Measurements from ENCODE around the gene DUSP21. TPM values are rescaled to one million over a fixed set of nuclear protein-coding genes. Genes with fewer than 3 reads are reported as not detected.
A peak's percentile ranks its signal among the peaks of the same experiment; 100 is the strongest.

Gene DUSP21
- polyA plus RNA-seq, 1 of the 3 experiments (the other 2 are of a cell fraction), result not detected

DNA sequence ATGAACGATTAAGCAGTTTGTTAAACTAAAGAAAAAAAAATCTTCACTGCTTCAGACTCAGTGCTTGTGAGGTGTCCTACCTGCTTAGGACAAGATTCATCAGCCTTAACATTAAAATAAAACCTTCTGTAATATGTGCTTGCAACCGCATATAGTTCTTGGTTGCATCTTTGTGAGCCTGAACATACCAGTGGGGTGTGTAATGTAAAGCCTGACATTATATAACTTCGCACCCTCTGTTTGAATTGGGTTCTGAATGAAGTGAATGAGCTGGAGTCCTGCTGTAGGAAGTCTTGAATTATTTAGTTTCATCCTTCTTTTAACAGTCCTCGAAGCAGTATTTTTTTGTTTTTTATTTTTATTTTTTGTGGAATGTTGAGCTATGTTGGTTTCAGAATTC is 32.3 kb downstream of the DUSP21 start:
- Histone ChIP-seq H3K9me2 (no peaks in the 10 kb centered on the region), H3K4me2 (peak overlapping the region; percentile 84), H3K4me1 (ENCODE audit: control insufficient read depth in 1 of 2, insufficient read depth in 2 of 2, low read depth in 1 of 2, low read length in 1 of 2) (peaks cover 0 to 4% of the 10 kb centered on the region in 2 experiments; a peak in 3 of 4 replicates), H3K27me3 (ENCODE audit: insufficient read depth) (no peaks in the 10 kb centered on the region), H3K36me3 (replicated peaks in 1 of 2; ENCODE audit: control insufficient read depth in 1 of 2, insufficient read depth in 2 of 2, low read length in 1 of 2) (peaks cover 3 to 4% of the 10 kb centered on the region in 2 experiments), H4K20me1 (ENCODE audit: insufficient read depth) (peaks cover 36% of the 10 kb centered on the region), H3K27ac (ENCODE audit: low read depth in 2 of 2, low read length in 1 of 2) (peak overlapping the region in 1 of 2 experiments; percentile 94; a peak in 1 of 4 replicates), H3F3A (replicated peaks; ENCODE audit: insufficient read depth) (peaks cover 10% of the 10 kb centered on the region), H3K9me3 (no peaks in the 10 kb centered on the region), H3K4me3 (ENCODE audit: low read depth in 2 of 2, low read length in 1 of 2) (peak overlapping the region; percentile 87 to 92; a peak in 3 of 4 replicates), H3K79me2 (ENCODE audit: insufficient read depth) (peaks cover 92% of the 10 kb centered on the region), H3K9ac (peak overlapping the region; percentile 96; the same call in 1 of the 2 replicates), H2AFZ (ENCODE audit: low read depth) (no peak overlapping the region)
- ChIA-PET CTCF (interaction anchor here (1.0 kb wide), 2 partner anchors 23 to 194 kb away, joined by 3 to 6 read pairs; no protein-coding TSS in a partner anchor), POLR2A (no interaction called here)
- no peak for TF ChIP-seq ELF1 (IDR thresholded peaks at IDR 0.05)
- no peak for TF ChIP-seq FOXJ3 (CRISPR knock-in tag; IDR thresholded peaks at IDR 0.05)
- TF ChIP-seq MEF2A (IDR thresholded peaks at IDR 0.05; ENCODE audit: borderline replicate concordance, low read depth), result no peak
- no peak for TF ChIP-seq GABPA (IDR thresholded peaks at IDR 0.05; ENCODE audit: low read depth)
- TF ChIP-seq RAD21 (IDR thresholded peaks at IDR 0.05; ENCODE audit: low read length), result no peak
- DNase-seq, result no peak
- WGBS (ENCODE audit: low lambda C conversion rate), result 78% methylated on average over 4 of the region's 4 CpGs

DNA sequence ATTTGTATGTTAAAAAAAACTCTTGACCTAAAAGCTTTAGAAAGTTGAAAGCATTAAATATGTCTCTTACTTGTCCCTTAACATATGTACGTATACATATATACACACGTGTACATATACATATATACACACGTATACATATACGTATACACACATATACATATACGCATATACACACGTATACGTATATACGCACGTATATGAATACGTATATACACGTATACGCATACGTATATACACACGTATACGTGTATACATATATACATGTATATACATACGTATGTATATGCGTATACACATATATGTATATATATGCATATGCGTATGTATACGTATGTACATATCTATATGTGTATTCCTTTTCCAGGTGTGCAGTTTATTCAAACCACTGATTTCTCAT is 32.9 kb downstream of the DUSP21 start:
- 94% methylated on average over 19 of the region's 19 CpGs for WGBS (ENCODE audit: low lambda C conversion rate)
- H3K9me3 ChIP-seq, result no peaks in the 10 kb centered on the region
- no peak overlapping the region for H3K4me2 ChIP-seq
- H3F3A ChIP-seq (replicated peaks; ENCODE audit: insufficient read depth), result peaks cover 10% of the 10 kb centered on the region
- no peak overlapping the region for H3K4me3 ChIP-seq (ENCODE audit: low read depth in 2 of 2, low read length in 1 of 2)
- H3K79me2 ChIP-seq (ENCODE audit: insufficient read depth), result peaks cover 92% of the 10 kb centered on the region
- H3K36me3 ChIP-seq (replicated peaks in 1 of 2; ENCODE audit: control insufficient read depth in 1 of 2, insufficient read depth in 2 of 2, low read length in 1 of 2), result peaks cover 3 to 4% of the 10 kb centered on the region in 2 experiments
- no peak overlapping the region for H3K27ac ChIP-seq (ENCODE audit: low read depth in 2 of 2, low read length in 1 of 2)
- POLR2A ChIA-PET, result no interaction called here
- no peaks in the 10 kb centered on the region for H3K27me3 ChIP-seq (ENCODE audit: insufficient read depth)
- H4K20me1 ChIP-seq (ENCODE audit: insufficient read depth), result peaks cover 40% of the 10 kb centered on the region
- no peak overlapping the region for H2AFZ ChIP-seq (ENCODE audit: low read depth)
- H3K9ac ChIP-seq, result no peak overlapping the region
- peaks cover 0 to 4% of the 10 kb centered on the region in 2 experiments; a peak in 2 of 4 replicates for H3K4me1 ChIP-seq (ENCODE audit: control insufficient read depth in 1 of 2, insufficient read depth in 2 of 2, low read depth in 1 of 2, low read length in 1 of 2)
- DNase-seq, result no peak
- TF ChIP-seq RXRA (IDR thresholded peaks at IDR 0.05; ENCODE audit: borderline replicate concordance, low read depth) (no peak), YY1 (IDR thresholded peaks at IDR 0.05; ENCODE audit: low read depth) (no peak), POLR2AphosphoS5 (IDR thresholded peaks at IDR 0.05; ENCODE audit: low read depth, low read length) (no peak), SIN3A (IDR thresholded peaks at IDR 0.05; ENCODE audit: borderline replicate concordance, low read depth, low read length) (no peak), NFIC (IDR thresholded peaks at IDR 0.05; ENCODE audit: borderline replicate concordance) (no peak), RAD21 (IDR thresholded peaks at IDR 0.05; ENCODE audit: low read length) (no peak), TAF1 (IDR thresholded peaks at IDR 0.05; ENCODE audit: borderline replicate concordance, low read depth, low read length) (no peak), GATA2 (CRISPR knock-in tag; IDR thresholded peaks at IDR 0.05) (no peak), CHD2 (IDR thresholded peaks at IDR 0.05; ENCODE audit: low read length, partially characterized antibody) (no peak), EP300 (IDR thresholded peaks at IDR 0.05; ENCODE audit: borderline replicate concordance in 1 of 2, low read depth in 1 of 2, low read length in 1 of 2) (no peak), JUND (IDR thresholded peaks at IDR 0.05) (no peak)
- TF ChIP-seq, protein P1, sequence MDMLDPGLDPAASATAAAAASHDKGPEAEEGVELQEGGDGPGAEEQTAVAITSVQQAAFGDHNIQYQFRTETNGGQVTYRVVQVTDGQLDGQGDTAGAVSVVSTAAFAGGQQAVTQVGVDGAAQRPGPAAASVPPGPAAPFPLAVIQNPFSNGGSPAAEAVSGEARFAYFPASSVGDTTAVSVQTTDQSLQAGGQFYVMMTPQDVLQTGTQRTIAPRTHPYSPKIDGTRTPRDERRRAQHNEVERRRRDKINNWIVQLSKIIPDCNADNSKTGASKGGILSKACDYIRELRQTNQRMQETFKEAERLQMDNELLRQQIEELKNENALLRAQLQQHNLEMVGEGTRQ (IDR thresholded peaks at IDR 0.05; ENCODE audit: borderline replicate concordance, low read depth, low read length), result no peak
- TF ChIP-seq, protein P2, sequence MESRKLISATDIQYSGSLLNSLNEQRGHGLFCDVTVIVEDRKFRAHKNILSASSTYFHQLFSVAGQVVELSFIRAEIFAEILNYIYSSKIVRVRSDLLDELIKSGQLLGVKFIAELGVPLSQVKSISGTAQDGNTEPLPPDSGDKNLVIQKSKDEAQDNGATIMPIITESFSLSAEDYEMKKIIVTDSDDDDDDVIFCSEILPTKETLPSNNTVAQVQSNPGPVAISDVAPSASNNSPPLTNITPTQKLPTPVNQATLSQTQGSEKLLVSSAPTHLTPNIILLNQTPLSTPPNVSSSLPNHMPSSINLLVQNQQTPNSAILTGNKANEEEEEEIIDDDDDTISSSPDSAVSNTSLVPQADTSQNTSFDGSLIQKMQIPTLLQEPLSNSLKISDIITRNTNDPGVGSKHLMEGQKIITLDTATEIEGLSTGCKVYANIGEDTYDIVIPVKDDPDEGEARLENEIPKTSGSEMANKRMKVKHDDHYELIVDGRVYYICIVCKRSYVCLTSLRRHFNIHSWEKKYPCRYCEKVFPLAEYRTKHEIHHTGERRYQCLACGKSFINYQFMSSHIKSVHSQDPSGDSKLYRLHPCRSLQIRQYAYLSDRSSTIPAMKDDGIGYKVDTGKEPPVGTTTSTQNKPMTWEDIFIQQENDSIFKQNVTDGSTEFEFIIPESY (IDR thresholded peaks at IDR 0.05; ENCODE audit: borderline replicate concordance, low read depth), result no peak
- no peaks in the 10 kb centered on the region for H3K9me2 ChIP-seq
- CTCF ChIA-PET, result interaction anchor here (1.0 kb wide), 2 partner anchors 22 to 194 kb away, joined by 3 to 6 read pairs; no protein-coding TSS in a partner anchor

Measured in SK-N-SH (cell line).